LNCaP clone FGC (cell line): ENCODE data around the gene LHPP.
"Not testable (repeated sequence)": the region's sequence is repeated elsewhere in the genome, so short reads cannot be mapped to it uniquely, and the experiment has no call there.

Experiments used
- DNase-seq: peaks from one replicate; pipeline ENCODE4 v3.0.0-alpha.2; 2011; ENCODE audit warnings: low read depth
- H3K4me3 ChIP-seq: 2 replicates; pipeline ENCODE4 v1.5.1; 2011; ENCODE audit warnings: mild to moderate bottlenecking, low read depth, low read length, control low read depth
- CTCF ChIP-seq: IDR thresholded peaks from 2 replicates; pipeline ENCODE4 v1.5.1; 2012; ENCODE audit warnings: mild to moderate bottlenecking; ENCODE audit not compliant: control insufficient read depth, insufficient read depth; ENCODE audit errors: extremely low read depth

LHPP gene

GRCh38 chr10:124546055-124546369 is 84.4 kb downstream of the LHPP start:
- no peak for DNase-seq
- no peak for TF ChIP-seq CTCF
- no peak overlapping the region for H3K4me3 ChIP-seq

- TF ChIP-seq CTCF: no peak
- no peak overlapping the region for H3K4me3 ChIP-seq
- DNase-seq: no peak
Measured at GRCh38 chr10:124546957-124547646, 85.5 kb downstream of the LHPP start.

- no peak overlapping the region for H3K4me3 ChIP-seq
- DNase-seq: no peak
- no peak for TF ChIP-seq CTCF
Measured at GRCh38 chr10:124547647-124548168, 86.1 kb downstream of the LHPP start.

- DNase-seq, H3K4me3 ChIP-seq: not testable (repeated sequence)
Measured at GRCh38 chr10:124549171-124549570, 87.5 kb downstream of the LHPP start.

GRCh38 chr10:124550293-124551034 is 88.8 kb downstream of the LHPP start:
- no peak for TF ChIP-seq CTCF
- no peak for DNase-seq
- H3K4me3 ChIP-seq: no peak overlapping the region

GRCh38 chr10:124551097-124551496 is 89.5 kb downstream of the LHPP start:
- TF ChIP-seq CTCF: no peak
- H3K4me3 ChIP-seq: no peak overlapping the region
- DNase-seq: no peak

- no peak for DNase-seq
- no peak for TF ChIP-seq CTCF
- H3K4me3 ChIP-seq: no peak overlapping the region
Measured at GRCh38 chr10:124551755-124552154, 90.1 kb downstream of the LHPP start.
